GM08714 (cell line): Measurements from ENCODE around the gene VSIG10L2.

ENCODE experiments used
- H3K4me3 ChIP-seq: fragments of 200-500 bp; sonication (Bioruptor generic); 2 replicates; pipeline ENCODE4 v1.5.1; 2014; ENCODE audit warnings: mild to moderate bottlenecking, low read length, inconsistent platforms
- ZNF274 ChIP-seq: IDR thresholded peaks from 2 replicates; pipeline ENCODE4 v1.6.1; 2012; ENCODE audit warnings: mild to moderate bottlenecking, low read depth, low read length

Gene VSIG10L2

DNA sequence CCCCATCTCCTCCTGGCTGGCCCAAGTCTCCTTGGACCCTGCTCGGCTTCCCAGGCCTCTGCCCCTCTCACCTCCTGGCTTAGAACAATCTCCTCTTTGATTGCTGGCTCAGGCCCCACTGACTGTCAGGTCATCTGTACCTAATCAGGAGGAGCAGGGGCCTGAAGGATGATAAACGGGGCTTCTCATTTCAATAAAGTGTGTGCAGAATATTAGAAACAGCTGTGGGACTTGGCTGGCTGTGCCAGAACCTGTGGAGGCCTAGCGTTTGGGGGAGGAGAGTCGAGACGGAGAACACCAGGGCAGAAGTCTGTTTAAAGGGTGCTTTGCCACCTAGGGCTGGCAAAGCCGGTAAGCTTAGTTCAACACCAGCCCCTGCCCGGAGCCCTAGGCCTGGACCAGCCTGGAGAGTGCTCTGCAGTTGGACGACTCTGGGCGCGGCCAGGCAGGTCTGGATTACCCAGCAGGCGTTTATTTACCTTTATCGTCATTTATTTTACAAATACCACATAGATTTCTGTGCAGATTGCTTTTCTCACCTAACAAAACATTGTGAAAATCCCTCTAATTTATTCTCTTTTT lies 10.1 kb upstream of the VSIG10L2 start:
- no peak overlapping the region for H3K4me3 ChIP-seq
- no peak for TF ChIP-seq ZNF274

DNA sequence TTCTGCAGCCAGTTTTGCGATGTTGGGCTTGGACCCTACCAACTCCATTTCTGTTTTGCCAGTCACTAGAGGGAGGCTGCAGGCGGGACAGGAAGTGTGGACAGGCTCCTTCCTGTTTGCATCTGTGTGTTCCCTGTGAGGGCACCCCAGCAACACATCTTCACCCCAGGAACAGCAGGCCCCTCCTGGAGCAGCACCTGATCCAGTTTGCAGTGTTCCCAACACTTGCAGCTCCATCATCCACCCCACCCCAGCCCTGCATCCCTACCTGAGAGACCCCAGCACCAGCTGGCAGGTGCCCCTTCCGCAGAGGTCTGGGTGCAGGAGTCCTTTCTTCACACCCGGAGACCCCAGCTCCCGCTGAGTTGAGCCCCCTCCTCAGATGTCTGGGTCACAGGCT lies 7.4 kb upstream of the VSIG10L2 start:
- H3K4me3 ChIP-seq: no peak overlapping the region
- TF ChIP-seq ZNF274: no peak

DNA sequence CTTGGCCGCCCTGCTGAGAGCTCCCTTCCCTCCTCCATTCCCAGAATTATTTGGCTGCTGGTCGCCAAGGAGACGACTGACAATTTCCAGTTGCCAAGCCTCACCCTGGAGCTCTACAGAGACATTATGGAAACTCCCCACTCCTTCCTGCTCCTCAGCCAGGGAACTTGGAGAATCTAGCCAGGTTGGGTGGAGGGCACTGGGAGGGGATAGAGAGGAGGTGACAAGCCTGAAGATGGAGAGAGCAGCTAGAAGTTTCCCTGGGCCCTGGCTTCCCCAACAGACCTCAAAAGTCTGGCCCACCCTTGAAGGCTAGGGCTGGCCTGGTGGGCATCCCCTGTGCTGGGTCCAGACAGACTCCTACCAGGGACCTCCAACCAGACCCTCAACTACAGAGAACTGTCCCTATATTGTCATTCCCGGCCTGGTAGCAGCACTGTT lies 6.7 kb upstream of the VSIG10L2 start:
- H3K4me3 ChIP-seq: no peak overlapping the region
- TF ChIP-seq ZNF274: no peak

DNA sequence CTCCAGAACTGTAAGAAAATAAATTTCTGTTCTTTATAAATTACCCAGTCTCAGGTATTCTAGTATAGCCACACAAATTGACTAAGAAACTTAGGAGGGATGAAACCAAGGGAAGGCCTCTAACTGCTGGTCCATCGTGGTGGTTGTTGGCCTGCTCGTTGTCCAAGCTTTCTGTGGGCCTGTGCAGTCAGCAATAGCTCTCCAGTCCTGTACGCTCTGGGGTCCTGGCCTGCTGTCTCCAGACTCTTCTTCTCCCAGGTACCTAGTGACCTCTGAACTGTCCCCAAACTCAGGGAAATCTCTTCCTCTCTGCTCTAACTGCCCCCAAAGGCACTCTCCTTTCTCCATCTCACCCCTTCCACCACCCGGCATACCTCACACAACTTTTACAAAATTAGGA lies 5.7 kb upstream of the VSIG10L2 start:
- no peak overlapping the region for H3K4me3 ChIP-seq
- TF ChIP-seq ZNF274: no peak

DNA sequence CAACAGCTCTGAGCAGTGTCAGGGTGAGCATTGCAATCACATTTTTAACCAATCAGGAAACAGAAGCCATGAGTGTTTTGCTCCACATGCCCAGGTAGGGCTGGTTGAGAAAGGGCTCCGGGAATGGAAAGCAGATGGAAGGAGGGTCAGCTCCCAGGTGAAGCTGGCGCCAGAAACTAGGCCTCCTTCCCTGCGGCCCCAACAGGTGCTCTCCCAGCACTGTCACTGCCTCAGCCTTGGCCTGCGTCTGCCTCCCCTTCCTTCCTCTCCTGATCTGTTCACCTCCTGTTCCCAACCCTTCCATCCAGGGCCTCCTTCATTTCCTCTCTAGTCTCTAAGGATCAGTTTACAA lies 4.6 kb upstream of the VSIG10L2 start:
- no peak overlapping the region for H3K4me3 ChIP-seq
- TF ChIP-seq ZNF274: no peak

DNA sequence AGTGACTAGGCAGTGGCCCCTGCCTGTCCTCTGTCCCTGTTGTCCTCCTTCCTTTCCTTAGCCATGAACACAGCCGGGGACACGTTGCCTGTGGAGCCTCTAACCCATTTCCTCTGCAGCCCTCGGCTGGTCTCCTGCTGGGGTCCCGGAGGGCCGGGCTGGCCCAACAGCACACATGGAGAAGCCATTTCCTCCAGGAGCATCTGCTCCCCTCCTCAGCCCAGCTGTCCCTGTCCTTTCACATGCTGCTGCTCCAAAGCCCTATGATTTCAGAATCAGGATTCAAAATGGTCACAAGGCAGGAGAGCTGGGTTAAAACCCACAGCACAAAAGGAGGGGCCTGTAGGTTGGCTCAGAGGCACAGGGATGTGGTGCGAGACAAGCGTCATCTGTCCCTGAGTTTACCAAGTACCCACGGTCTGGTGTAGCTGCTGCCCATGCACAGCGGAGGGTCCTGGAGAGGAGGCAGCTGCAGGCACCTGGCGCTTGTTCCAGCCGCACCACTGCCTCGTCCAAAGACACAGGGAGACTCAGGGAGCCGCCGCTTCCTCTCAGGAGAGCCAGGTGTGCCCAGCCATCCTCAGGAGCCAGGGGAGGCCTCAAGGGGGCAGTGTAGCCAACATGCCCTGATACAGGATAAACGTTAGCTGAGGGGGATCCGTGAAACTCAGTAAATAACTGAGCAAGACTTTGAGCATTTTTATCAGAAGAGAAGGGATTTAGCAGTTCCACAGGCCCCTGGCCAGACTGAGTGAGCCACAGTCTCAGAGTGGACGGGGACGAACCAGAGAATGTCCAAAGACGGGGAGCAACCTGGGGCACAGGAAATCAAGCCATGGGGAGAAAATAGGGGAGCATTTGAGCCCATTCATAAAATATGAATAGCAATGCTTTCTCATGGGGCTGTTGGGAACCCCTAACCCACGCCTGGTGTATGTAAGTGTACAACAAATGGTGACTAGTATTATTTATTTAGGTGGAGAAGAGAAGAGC lies 3.9 kb upstream of the VSIG10L2 start:
- H3K4me3 ChIP-seq: no peak overlapping the region
- TF ChIP-seq ZNF274: no peak

DNA sequence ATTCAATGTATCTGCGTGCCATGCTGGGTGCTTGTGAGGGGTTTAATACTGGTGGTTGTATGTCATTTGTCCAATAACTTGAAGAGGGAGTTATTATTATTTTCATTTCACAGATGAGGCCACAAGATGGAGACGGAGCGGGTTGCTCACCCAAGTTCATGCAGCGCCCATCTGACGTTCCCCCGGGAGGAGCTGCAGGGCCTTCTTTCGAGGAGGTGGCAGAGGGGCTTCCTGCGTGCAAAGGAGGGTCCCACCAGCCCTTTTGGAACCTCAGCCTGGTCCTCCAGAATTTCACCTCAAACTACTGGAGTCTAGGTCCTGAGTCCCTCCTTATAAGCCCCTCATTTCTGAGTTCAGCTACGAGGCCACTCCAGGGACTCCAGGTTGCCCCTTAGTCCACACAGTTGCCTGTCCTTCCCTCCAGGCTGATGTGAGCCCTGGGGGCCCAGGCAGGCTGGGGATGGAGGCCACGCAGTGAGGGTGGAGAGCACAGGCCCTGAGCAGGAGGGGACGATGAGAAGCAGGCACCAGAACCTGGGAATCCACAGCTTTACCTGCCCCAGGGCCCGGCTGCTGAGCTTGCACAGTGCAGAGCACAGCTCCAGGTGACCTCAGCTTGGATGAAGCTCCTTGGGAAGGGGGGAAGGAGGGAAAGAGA lies 2.9 kb upstream of the VSIG10L2 start:
- TF ChIP-seq ZNF274: no peak
- H3K4me3 ChIP-seq: no peak overlapping the region

DNA sequence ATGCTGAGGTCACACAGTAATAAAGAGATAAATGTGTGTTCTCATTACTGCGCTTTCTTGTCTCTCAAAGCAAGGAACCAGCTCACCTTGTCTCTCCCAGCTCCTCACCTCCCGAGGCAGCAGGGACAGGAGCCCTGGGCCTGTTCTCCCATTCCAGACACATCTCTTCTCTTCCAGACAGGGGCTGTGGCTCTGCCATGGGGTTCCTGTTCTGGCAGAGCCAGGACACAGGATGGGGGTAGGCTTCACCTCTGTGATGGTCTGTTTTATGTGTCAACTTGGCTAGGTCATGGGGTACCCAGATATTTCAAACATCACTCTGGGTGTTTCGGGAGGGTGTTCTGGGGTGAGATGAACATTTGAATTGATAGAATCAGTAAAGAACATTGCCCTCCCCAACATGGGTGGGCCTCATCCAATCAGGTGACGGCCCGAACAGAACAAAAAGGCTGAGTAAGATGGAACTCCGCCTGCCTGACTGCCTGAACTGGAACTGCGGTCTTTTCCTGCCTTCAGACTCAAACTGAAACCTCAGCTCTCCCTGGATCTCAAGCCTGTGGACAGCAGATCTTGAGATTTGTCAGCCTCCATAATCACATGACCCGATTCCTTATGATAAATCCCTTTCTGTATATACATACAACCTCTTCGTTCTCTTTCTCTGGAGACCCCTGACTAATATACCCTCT lies 2.0 kb upstream of the VSIG10L2 start:
- H3K4me3 ChIP-seq: no peak overlapping the region
- no peak for TF ChIP-seq ZNF274

DNA sequence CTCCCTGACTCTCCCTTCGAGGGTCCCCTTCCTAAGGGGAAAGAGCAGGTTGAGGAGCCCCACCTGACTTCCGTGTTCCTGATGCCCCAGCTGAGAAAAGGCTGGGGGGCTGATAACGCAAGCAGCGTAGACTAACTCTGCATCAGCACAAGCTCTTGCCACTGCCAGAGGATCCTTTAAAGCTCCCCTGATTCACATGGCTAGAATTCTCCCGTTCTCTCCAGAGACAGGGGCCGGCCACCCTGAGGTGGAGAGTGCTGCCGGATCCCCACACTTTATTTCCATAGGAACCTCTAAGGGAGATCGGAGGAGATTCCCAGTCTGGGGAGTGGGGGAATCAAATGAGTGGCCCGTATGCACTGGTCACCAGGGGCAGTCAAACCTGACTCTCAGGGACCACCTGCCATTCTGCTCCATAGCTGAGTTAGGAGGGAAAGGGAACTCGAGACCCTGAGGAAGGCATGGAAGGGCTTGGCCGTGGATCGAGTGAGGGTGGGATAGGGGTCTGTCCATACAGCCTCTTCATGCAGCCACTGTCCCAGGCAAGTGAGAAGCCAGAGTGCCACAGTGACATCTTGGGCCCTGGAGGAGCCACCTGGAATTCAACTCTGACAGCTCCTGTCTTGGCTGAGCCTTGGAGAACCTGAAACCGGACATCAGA lies 1.4 kb upstream of the VSIG10L2 start:
- H3K4me3 ChIP-seq: no peak overlapping the region
- TF ChIP-seq ZNF274: no peak

DNA sequence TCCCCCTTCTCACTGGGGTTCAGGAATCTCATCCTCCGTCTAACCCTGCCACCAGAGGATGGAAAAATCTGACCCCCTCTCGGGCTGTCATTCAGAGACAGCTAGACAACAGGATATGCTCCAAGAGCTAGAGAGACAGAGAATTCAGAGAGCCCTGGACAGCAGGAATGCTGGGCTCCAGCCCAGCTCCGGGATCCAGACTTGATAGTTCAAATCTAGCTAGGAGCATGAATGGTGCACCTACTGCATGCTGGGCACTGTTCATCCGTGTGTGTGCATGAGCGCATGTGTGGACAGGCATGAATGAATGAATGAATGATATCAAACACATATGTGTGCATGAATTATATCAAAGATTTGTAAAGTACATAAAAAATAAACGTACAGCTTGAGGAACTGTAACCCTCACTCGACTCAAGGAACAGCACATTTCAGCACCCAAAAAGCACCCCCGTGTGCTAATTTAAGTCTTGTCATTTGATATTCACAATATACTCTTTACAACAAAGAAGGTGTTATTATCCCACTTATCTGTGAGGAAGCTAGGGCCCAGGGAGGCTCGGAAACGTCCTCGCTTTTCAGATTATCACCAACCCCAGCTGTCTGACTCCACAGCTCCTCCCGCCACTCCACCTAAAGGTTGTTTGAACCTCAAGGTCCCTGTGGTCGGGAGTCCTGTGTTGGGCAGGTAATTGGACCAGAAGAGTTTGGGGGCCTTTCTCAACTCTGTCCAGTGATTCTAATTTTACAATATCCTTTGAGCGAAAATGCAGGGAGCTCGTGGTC lies 640 bp upstream of the VSIG10L2 start:
- no peak for TF ChIP-seq ZNF274
- no peak overlapping the region for H3K4me3 ChIP-seq

DNA sequence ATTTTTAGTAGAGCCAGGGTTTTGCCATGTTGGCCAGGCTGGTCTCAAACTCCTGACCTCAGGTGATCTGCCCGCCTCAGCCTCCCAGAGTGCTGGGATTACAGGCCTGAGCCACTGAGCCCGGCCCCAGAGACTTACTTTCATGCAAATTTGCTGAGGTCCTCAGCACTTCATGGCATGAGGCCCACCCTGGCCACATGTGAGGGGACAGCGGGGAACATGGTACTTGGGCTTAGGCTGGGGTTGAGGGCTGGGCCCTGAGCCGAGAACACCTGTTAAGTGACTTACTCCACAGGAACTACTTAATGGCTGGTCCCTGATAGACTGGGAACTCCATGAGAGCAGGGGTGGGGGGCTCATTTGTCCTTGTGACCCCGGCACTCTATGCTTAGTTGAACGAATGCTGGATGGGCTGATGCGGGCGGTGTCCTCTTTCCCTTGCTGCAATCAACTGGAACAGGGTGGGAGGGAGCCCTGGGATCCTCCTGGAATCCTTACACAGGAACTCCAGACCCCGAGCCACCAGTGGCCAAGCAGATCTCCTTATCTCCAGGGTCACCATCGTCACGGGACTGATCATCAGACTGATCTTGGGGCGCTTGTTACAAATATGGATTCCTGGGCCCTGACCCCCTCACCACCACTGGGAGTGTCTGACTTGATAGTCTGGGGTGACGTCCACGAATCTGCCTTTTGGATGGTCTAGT lies 1.0 kb downstream of the VSIG10L2 start:
- no peak overlapping the region for H3K4me3 ChIP-seq
- TF ChIP-seq ZNF274: no peak

DNA sequence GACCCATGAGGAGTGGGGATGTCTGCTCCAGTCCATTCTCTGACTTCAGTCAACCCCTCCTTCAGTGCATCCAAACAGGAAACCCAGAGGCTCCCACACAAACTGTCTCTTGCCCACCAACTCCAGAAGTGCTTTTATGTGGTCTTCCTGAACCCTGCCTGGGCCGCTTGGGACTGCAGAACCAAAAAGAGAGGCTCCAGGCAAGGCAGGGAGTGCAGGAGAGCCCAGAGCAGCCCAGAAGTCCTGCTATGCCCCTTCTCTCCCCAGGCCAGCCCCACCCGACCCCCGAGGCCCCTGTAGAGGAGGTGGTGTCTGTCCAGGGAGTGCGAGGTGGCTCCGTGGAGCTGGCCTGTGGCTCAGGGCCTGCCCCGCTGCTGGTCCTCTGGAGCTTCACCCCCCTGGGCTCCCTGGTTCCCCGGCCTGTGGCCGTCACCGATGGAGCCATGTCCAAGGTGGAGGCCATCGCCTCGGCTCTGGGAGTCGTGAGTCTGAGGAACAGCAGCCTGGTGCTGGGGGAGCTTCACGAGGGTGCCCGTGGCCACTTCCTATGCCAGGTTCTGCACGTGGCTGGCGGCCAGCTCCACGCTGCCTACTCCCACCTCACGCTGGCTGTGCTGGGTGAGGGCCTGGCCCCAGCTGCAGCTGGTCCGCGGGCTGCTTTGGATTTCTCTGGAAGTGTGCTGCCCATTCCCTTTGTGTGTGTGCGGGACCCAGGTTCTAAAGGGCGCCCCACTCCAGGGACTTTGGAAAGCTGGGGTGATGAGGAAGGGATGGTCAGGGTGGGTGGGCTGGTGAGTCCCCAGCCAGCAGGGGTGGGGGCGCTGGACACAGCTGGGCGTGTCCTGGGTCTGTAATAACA lies 1.8 kb downstream of the VSIG10L2 start:
- no peak for TF ChIP-seq ZNF274

More for the DNA sequence above, 1.8 kb downstream of the VSIG10L2 start:
- no peak overlapping the region for H3K4me3 ChIP-seq
